ENCODE results near the gene FOXRED2. TPM values are rescaled to one million over a fixed set of nuclear protein-coding genes. Genes with fewer than 3 reads are reported as not detected.
"Not testable (repeated sequence)": the region's sequence is repeated elsewhere in the genome, so short reads cannot be mapped to it uniquely, and the experiment has no call there.

The FOXRED2 gene
- total RNA-seq, 4 donors from 2014 or later: 9.1 to 18.5 (median 14.6) TPM

DNA sequence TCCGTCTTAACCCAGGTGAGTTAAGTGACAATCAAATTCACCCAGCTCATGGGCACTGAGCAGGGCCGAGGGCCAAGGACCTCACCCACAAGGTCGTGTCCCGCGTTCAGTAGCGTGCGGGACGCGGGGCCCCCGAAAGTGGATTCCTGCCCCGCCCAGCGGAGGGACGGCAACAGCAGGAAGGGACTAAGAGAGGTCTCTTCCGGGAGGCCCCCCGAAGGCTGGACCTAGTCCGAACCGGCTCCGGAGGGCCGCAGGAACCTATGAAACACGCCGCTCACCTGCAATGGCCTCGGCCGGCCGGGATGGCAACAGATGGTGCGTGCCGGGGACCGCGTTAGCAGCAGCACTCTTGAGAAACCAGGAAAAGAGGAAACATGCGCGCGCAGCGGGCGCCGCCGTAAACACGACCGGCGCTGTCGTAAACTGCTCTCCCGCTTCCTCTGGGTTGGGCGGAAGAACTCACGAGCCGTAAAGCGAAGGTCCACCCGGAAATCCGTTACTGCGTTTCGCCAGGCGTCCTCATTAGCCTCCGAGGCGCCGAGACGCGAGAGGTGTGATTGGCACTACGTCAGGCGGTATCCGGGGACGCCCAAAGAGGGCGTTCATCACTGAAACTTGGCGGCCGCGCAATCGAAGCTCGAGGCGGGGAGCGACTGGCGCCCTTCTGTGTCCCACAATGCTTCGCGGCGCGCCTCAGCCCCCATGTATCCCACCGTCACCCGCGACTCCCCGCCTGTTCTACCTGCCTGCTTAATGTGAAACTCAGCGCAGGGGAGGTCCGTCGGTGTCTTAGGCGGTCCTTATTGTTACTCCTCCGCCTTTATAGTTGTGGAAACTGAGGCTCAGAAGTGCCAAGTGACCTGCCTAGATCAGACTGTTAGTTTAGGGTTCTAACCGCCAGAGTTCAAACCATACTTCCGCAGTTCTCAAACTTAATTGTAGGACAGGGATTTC is 22.2 kb upstream of the FOXRED2 start, which contains the start of gene EIF3D:
TSS of gene EIF3D (minus strand) at position 372 of the 957 bp plus-strand sequence. CDS start 3,045 bp downstream, outside the sequence.
- DNase-seq (ENCODE audit: low spot score in 2 of 2): peak; percentile 99 to 100
- WGBS, 2 donors: 0% methylated on average over 75 to 78 of the region's 82 CpGs
- intact Hi-C loops (cut with DNase I; ENCODE audit: low total_unique reads): no loop called here
- H3K4me3 ChIP-seq (ENCODE audit: low read depth, poor library complexity, severe bottlenecking): peak within 1 kb of the TSS; percentile 93
- peak in 1 of 2 donors; percentile 42 for TF ChIP-seq POLR2A (IDR thresholded peaks at IDR 0.05)
- TF ChIP-seq, protein P1, sequence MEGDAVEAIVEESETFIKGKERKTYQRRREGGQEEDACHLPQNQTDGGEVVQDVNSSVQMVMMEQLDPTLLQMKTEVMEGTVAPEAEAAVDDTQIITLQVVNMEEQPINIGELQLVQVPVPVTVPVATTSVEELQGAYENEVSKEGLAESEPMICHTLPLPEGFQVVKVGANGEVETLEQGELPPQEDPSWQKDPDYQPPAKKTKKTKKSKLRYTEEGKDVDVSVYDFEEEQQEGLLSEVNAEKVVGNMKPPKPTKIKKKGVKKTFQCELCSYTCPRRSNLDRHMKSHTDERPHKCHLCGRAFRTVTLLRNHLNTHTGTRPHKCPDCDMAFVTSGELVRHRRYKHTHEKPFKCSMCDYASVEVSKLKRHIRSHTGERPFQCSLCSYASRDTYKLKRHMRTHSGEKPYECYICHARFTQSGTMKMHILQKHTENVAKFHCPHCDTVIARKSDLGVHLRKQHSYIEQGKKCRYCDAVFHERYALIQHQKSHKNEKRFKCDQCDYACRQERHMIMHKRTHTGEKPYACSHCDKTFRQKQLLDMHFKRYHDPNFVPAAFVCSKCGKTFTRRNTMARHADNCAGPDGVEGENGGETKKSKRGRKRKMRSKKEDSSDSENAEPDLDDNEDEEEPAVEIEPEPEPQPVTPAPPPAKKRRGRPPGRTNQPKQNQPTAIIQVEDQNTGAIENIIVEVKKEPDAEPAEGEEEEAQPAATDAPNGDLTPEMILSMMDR (IDR thresholded peaks at IDR 0.05): no peak

DNA sequence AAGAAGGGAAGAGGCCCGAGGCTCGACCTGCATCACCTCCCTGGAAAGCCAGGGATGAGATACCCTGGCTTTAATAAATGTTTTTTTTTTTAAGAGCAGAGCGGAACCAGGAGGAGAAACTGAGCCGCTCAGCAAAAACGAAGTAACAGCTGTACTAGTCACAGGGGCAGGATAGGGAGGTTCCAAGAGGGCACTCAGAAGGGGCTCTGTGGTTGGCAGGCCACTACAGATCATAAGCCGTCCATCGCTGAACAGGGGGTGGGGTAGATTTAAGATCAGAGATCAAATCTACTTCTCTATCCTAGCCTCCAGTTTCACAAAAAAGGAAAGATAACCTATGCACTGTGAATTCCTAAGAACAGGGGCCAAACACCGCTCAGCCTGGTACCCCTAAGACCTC is 21.5 kb upstream of the FOXRED2 start:
- intact Hi-C loops (cut with DNase I; ENCODE audit: low total_unique reads): no loop called here
- WGBS, 2 donors: 1 to 2% methylated on average over 8 of the region's 8 CpGs
- no peak for DNase-seq (ENCODE audit: low spot score in 2 of 2)
- no peak for TF ChIP-seq POLR2A (IDR thresholded peaks at IDR 0.05)
- TF ChIP-seq, protein P1 (IDR thresholded peaks at IDR 0.05): no peak
- peak overlapping the region; percentile 93 for H3K4me3 ChIP-seq (ENCODE audit: low read depth, poor library complexity, severe bottlenecking)

DNA sequence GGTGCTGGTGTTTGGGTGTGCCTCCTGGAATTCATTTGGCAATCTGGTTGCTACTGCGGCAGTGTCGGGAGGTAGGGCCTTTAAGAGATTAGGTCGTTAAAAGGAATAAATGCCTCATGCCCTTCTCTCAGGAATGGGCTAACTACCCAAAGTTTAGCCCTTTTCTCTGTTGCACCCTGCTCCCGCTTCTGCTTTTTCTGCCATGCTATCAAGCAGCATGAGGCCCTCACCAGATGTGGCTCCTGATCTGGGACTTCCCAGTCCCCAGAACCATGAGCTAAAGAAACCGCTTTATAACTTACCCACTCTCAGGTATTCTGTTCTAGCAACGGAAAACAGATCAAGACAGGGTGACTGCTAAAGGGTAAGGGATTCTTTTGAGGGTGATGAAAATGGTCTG is 15.8 kb upstream of the FOXRED2 start:
- intact Hi-C loops (cut with DNase I; ENCODE audit: low total_unique reads): no loop called here
- no peak overlapping the region for H3K4me3 ChIP-seq (ENCODE audit: low read depth, poor library complexity, severe bottlenecking)
- TF ChIP-seq, protein P1 (IDR thresholded peaks at IDR 0.05): no peak
- TF ChIP-seq POLR2A (IDR thresholded peaks at IDR 0.05): no peak
- DNase-seq (ENCODE audit: low spot score in 2 of 2): no peak
- WGBS, 2 donors: 85 to 86% methylated on average over 6 of the region's 6 CpGs

DNA sequence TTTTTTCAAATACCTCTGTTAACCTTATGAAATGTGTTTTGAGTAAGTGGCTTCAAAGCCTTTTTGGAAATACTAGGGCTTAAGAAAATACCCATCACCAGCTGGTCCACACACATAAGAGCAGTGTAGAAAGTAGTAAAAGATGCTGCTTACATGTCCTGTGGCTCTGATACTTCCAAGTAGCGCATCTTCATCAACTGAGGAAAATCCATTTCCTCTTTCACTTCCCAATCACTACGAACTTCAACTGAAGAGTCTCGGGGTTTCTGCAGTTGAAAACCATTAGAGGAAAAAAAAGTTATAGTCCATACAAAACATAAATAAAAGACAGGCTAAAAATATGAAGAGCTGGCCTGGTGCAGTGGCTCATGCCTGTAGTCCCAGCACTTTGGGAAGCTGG is 13.6 kb upstream of the FOXRED2 start:
- DNase-seq (ENCODE audit: low spot score in 2 of 2): no peak
- WGBS, 2 donors: 81 to 90% methylated on average over 3 of the region's 3 CpGs
- intact Hi-C loops (cut with DNase I; ENCODE audit: low total_unique reads): no loop called here
- H3K4me3 ChIP-seq (ENCODE audit: low read depth, poor library complexity, severe bottlenecking): no peak overlapping the region
- TF ChIP-seq POLR2A (IDR thresholded peaks at IDR 0.05): no peak
- TF ChIP-seq, protein P1 (IDR thresholded peaks at IDR 0.05): no peak

DNA sequence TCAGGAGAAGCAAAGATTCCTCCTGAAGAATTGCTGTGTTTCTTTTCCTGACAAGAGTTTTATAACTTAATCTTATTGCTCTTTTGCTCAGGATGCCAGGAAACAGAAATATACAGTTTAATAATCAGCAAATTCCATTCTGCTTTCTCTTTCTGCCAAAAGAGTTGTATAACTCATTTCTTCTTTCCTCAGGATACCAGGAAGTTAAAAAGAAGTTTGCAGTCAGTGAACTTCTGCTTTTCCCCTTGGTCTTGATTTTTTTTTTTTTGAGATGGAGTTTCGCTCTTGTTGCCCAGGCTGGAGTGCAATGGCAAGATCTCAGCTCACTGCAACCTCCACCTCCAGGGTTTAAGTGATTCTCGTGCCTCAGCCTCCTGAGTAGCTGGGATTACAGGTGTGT is 13.1 kb upstream of the FOXRED2 start:
- intact Hi-C loops (cut with DNase I; ENCODE audit: low total_unique reads); H3K4me3 ChIP-seq (ENCODE audit: low read depth, poor library complexity, severe bottlenecking); DNase-seq (ENCODE audit: low spot score in 2 of 2): not testable (repeated sequence)
- 85 to 97% methylated on average over 2 of the region's 2 CpGs for WGBS, 2 donors

DNA sequence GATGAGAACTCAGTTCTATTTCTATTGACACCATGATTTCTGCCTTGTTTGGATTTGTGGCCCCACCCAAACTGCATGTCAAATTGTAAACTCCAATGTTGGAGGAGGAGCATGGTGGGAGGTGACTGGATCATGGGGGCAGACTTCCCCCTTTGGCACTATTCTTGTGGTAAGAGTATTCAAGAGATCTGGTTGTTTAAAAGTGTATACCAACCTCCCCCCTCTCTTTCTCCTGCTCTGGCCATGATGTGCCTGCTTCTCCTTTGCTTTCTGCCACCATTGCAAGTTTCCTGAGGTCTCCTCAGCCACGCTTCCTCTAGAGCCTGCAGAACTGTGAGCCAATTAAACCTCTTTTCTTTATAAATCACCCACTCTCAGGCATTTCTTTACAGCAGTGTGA is 7.9 kb upstream of the FOXRED2 start:
- intact Hi-C loops (cut with DNase I; ENCODE audit: low total_unique reads): no loop called here
- DNase-seq (ENCODE audit: low spot score in 2 of 2): no peak
- 95 to 100% methylated on average over 1 of the region's 1 CpG for WGBS, 2 donors
- no peak overlapping the region for H3K4me3 ChIP-seq (ENCODE audit: low read depth, poor library complexity, severe bottlenecking)
- no peak for TF ChIP-seq POLR2A (IDR thresholded peaks at IDR 0.05)
- TF ChIP-seq, protein P1 (IDR thresholded peaks at IDR 0.05): no peak
